Measurements from ENCODE around the gene UNC13D. TPM values are rescaled to one million over a fixed set of nuclear protein-coding genes. Genes with fewer than 3 reads are reported as not detected.

The UNC13D gene
- total and polyA plus RNA-seq, 2 of the 4 experiments (the other 2 are of a cell fraction) = under 0.01 to 0.31 TPM

GRCh38 chr17:75876938-75877751, 32.9 kb upstream of the UNC13D start:
- ChIA-PET POLR2A (ENCODE audit: unreplicated experiment) (interaction anchor here (1.0 kb wide), 1 partner anchor 97 kb away, joined by 3 read pairs; no protein-coding TSS in a partner anchor), CTCF (interaction anchor here (0.6 to 1.1 kb wide), 5 partner anchors 11 to 153 kb away, joined by 3 to 5 read pairs (median 4); a partner anchor contains a TSS)
- Histone ChIP-seq H4K20me1 (ENCODE audit: insufficient read depth, low read length) (peaks cover 10% of the 10 kb centered on the region; the same call in 1 of the 2 replicates), H3K4me2 (ENCODE audit: low read depth, low read length) (peak overlapping the region; percentile 74), H3K56ac (ENCODE audit: extremely low read depth, insufficient read depth, low read length) (peak overlapping the region; percentile 22; the same call in 1 of the 2 replicates), H2AK5ac (ENCODE audit: low read depth, low read length) (peak overlapping the region; percentile 98), H2BK20ac (ENCODE audit: low read depth, low read length) (peak overlapping the region; percentile 2; the same call in 1 of the 2 replicates), H3K14ac (replicated peaks; ENCODE audit: low read depth, low read length) (peak overlapping the region; percentile 58), H3K23ac (ENCODE audit: low read depth, low read length) (peak overlapping the region; percentile 61), H2AFZ (replicated peaks; ENCODE audit: low read length, poor library complexity) (peak overlapping the region; percentile 96), H4K8ac (ENCODE audit: low read depth in 2 of 2, low read length in 2 of 2) (peak overlapping the region; percentile 44 to 83), H3K4me1 (ENCODE audit: control insufficient read depth, insufficient read depth, low read length) (peaks cover 26% of the 10 kb centered on the region), H2BK15ac (ENCODE audit: low read depth, low read length) (peak overlapping the region; percentile 47; the same call in 1 of the 3 replicates), H3K27me3 (ENCODE audit: control insufficient read depth, insufficient read depth, low read length) (peaks cover 3% of the 10 kb centered on the region), H2AK9ac (replicated peaks; ENCODE audit: low read depth, low read length, poor library complexity) (peak overlapping the region; percentile 96), H3K18ac (ENCODE audit: low read depth, low read length) (peak overlapping the region; percentile 58), H4K91ac (ENCODE audit: insufficient read depth, low read depth, low read length) (peak overlapping the region; percentile 83), H3K36me3 (ENCODE audit: control insufficient read depth, insufficient read depth, low read length) (peaks cover 6% of the 10 kb centered on the region; the same call in 1 of the 2 replicates), H2BK5ac (ENCODE audit: low read depth, low read length, poor library complexity, severe bottlenecking) (peak overlapping the region; percentile 65), H3K9ac (ENCODE audit: low read depth, low read length) (peak overlapping the region; percentile 64), H3K4me3 (ENCODE audit: insufficient read depth, low read depth, low read length) (peak overlapping the region; percentile 46), H3K79me1 (ENCODE audit: low read depth in 1 of 2, low read length in 2 of 2) (peaks cover 0 to 31% of the 10 kb centered on the region in 2 experiments; a peak in 3 of 4 replicates), H3K9me1 (ENCODE audit: insufficient read depth, low read length) (peaks cover 3% of the 10 kb centered on the region; the same call in 1 of the 2 replicates), H3K9me3 (ENCODE audit: control insufficient read depth, insufficient read depth, low read length) (no peaks in the 10 kb centered on the region), H4K5ac (ENCODE audit: low read depth, low read length) (peak overlapping the region; percentile 19; the same call in 1 of the 2 replicates), H3K4ac (ENCODE audit: low read depth, low read length) (peak overlapping the region; percentile 82), H2BK120ac (ENCODE audit: low read depth, low read length) (peak overlapping the region; percentile 61), H3K27ac (ENCODE audit: insufficient read depth, low read length) (peak overlapping the region; percentile 75)
- BruUV-seq (replicated peaks) = no TSS peak
- intact Hi-C loops (cut with micrococcal nuclease) (loop anchor here (10.0 kb wide), 1 partner anchor 92 kb away; the partner anchor contains the start of gene UNK), in situ Hi-C loops (cut with MboI; ENCODE audit: low sequenced_read_pairs) (no loop called here), dilution Hi-C loops (cut with HindIII; ENCODE audit: low sequenced_read_pairs, unreplicated experiment) (no loop called here)
- peak; percentile 61 for ATAC-seq (ENCODE audit: low read depth)
- TF ChIP-seq MAZ (IDR thresholded peaks at IDR 0.05; ENCODE audit: borderline replicate concordance, low read depth, low read length) = peak; percentile 96
- peak; percentile 89 for TF ChIP-seq FOS (IDR thresholded peaks at IDR 0.05; ENCODE audit: low read depth, low read length)
- TF ChIP-seq MXI1 (IDR thresholded peaks at IDR 0.05; ENCODE audit: borderline replicate concordance, low read depth, low read length) = peak; percentile 44; the same call in 1 of the 2 replicates
- 0 out of 2 replicates have a peak, but pooled peaks have one; percentile 1 for TF ChIP-seq NFE2L2 (IDR thresholded peaks at IDR 0.05; ENCODE audit: low read depth, low read length)
- peak; percentile 17; the same call in 1 of the 2 replicates for TF ChIP-seq SMC3 (IDR thresholded peaks at IDR 0.05; ENCODE audit: low read depth, low read length)
- peak; percentile 38; the same call in 1 of the 2 replicates for TF ChIP-seq USF2 (IDR thresholded peaks at IDR 0.05; ENCODE audit: low read depth, low read length)
- peak; percentile 33; the same call in 1 of the 2 replicates for TF ChIP-seq RAD21 (IDR thresholded peaks at IDR 0.05; ENCODE audit: low read length)
- peak; percentile 53; the same call in 1 of the 2 replicates for TF ChIP-seq POLR2A (IDR thresholded peaks at IDR 0.05; ENCODE audit: low read depth, low read length)
- TF ChIP-seq CTCF (conservative IDR thresholded peaks at IDR 0.05; ENCODE audit: low read depth, low read length) = peak; percentile 36
- no peak for TF ChIP-seq CHD1 (IDR thresholded peaks at IDR 0.05; ENCODE audit: low read depth, low read length)
- no peak for TF ChIP-seq RFX5 (IDR thresholded peaks at IDR 0.05; ENCODE audit: low read depth, low read length)
- no peak for TF ChIP-seq CEBPB (IDR thresholded peaks at IDR 0.05; ENCODE audit: low read depth, low read length)
- peak; percentile 78 for TF ChIP-seq BHLHE40 (IDR thresholded peaks at IDR 0.05; ENCODE audit: low read depth, low read length)
- peak; percentile 72 for TF ChIP-seq RCOR1 (IDR thresholded peaks at IDR 0.05; ENCODE audit: insufficient replicate concordance, low read length)
- 3% methylated on average over 15 of the region's 41 CpGs; no CpG with 5 or more reads in 1 of the 2 experiments for WGBS, 2 experiments (ENCODE audit: extremely low coverage in 2 of 2, insufficient read length in 1 of 2)
- DNase-seq = peak; percentile 97

Measured in IMR-90 (cell line).